Subcutaneous abdominal adipose tissue (tissue), 5 donors: Measurements from ENCODE around the gene ZSWIM1.

Source experiments
- H3K27ac ChIP-seq: one replicate; pipeline ENCODE4 v1.7.0; 2013; ENCODE audit warnings: low read depth, mild to moderate bottlenecking, inconsistent platforms, low read length, moderate library complexity
- H3K27me3 ChIP-seq, 5 donors: one replicate each; pipeline ENCODE4 v1.7.0; 2013; ENCODE audit warnings: low read length in 5 of 5, inconsistent platforms in 1 of 5; ENCODE audit not compliant: control insufficient read depth in 5 of 5, insufficient read depth in 4 of 5
- H3K36me3 ChIP-seq, 5 donors: one replicate each; pipeline ENCODE4 v1.7.0; 2013; ENCODE audit warnings: low read length in 5 of 5; ENCODE audit not compliant: control insufficient read depth in 5 of 5, insufficient read depth in 5 of 5
- H3K4me1 ChIP-seq, 5 donors: one replicate each; pipeline ENCODE4 v1.7.0; 2013; ENCODE audit warnings: low read length in 5 of 5, mild to moderate bottlenecking in 3 of 5, moderate library complexity in 1 of 5; ENCODE audit not compliant: control insufficient read depth in 5 of 5, insufficient read depth in 5 of 5
- H3K4me3 ChIP-seq, 5 donors: one replicate each; pipeline ENCODE4 v1.7.0; 2013; ENCODE audit warnings: low read length in 5 of 5, low read depth in 1 of 5
- H3K9ac ChIP-seq, 5 donors: one replicate each; pipeline ENCODE4 v1.7.0; 2013; ENCODE audit warnings: low read length in 5 of 5, mild to moderate bottlenecking in 4 of 5, moderate library complexity in 3 of 5
- H3K9me3 ChIP-seq, 5 donors: one replicate each; pipeline ENCODE4 v1.7.0; 2013; ENCODE audit warnings: low read length in 5 of 5; ENCODE audit not compliant: control insufficient read depth in 5 of 5
- donor health status: healthy.
- donor health status: healthy.
- donor health status: healthy.
- donor health status: healthy.
- donor health status: healthy.

ZSWIM1 gene

DNA sequence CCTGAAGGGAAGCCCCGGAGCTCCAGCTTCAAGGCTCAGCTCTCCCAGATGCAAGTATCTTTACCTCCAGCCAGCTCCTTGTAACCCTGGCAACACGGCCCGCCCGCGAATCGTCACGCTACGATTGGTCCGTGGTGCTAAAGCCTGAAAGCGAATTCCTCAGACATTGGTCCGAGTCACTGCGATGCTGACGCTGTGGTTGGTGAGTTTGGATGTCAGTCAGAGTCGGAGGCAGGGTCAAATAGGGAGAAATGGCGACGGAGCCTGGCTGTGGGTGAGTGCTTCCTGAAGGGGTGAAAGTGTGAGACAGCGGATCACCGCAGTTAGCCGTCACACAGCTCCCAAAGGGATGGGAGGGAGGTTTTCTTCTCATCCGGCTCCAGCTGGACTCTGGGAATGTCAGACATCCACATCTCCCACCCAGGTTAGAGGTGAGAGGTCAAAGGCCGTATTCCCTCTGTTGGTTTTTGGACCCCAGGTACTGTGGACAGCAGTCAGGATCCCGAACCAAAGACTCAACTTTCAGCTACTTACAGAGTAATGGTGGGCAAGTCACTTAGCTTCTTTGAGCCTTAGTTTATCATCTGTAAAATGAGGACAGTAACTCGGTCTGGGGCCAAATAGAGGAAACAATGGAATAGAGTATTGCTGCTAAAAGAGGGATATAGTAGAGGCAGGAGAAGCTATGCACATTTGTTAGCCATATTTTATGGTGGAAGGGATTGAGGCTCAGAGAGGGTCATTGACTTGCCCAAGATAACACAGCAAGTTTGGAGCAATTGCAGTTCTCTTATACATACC, at the start of gene ZSWIM1:
TSS of gene ZSWIM1 (plus strand) at position 240 of the 801 bp plus-strand sequence. CDS start 1,366 bp downstream, outside the sequence.
- Histone ChIP-seq H3K4me1 (peaks cover 0 to 28% (median 22%) of the 10 kb centered on the region in 5 donors), H3K9ac (peak within 1 kb of the TSS; percentile 78 to 94 (median 92)), H3K9me3 (no peaks in the 10 kb centered on the region), H3K27me3 (no peaks in the 10 kb centered on the region), H3K36me3 (peaks cover 0 to 40% (median 39%) of the 10 kb centered on the region in 5 donors), H3K4me3 (peak within 1 kb of the TSS; percentile 80 to 97 (median 83)), H3K27ac (peak within 1 kb of the TSS; percentile 77)

GRCh38 chr20:45832619-45833018, 48.4 kb upstream of the ZSWIM1 start:
- Histone ChIP-seq H3K27ac (peak overlapping the region; percentile 94), H3K4me1 (peaks cover 7 to 63% (median 52%) of the 10 kb centered on the region in 5 donors), H3K4me3 (peak overlapping the region in 2 of 5 donors; percentile 71 to 72), H3K36me3 (peaks cover 0 to 10% (median 0%) of the 10 kb centered on the region in 5 donors), H3K9me3 (no peaks in the 10 kb centered on the region), H3K9ac (peak overlapping the region in 2 of 5 donors; percentile 58 to 89), H3K27me3 (no peaks in the 10 kb centered on the region)

- H3K27ac ChIP-seq, result peak within 1 kb of the TSS; percentile 94
- H3K4me3 ChIP-seq, result peak within 1 kb of the TSS; percentile 71 to 85 (median 83)
- peaks cover 6 to 58% (median 51%) of the 10 kb centered on the region in 5 donors for H3K4me1 ChIP-seq
- no peaks in the 10 kb centered on the region for H3K27me3 ChIP-seq
- H3K9ac ChIP-seq, result peak within 1 kb of the TSS; percentile 72 to 90 (median 89)
- no peaks in the 10 kb centered on the region for H3K9me3 ChIP-seq
- peaks cover 0 to 10% (median 0%) of the 10 kb centered on the region in 5 donors for H3K36me3 ChIP-seq
Measured at GRCh38 chr20:45833030-45833882, 47.8 kb upstream of the ZSWIM1 start, which contains the start of gene SNX21. TSS of gene SNX21 (plus strand) at chr20:45833799. CDS start at chr20:45833920, 121 bp downstream.

DNA sequence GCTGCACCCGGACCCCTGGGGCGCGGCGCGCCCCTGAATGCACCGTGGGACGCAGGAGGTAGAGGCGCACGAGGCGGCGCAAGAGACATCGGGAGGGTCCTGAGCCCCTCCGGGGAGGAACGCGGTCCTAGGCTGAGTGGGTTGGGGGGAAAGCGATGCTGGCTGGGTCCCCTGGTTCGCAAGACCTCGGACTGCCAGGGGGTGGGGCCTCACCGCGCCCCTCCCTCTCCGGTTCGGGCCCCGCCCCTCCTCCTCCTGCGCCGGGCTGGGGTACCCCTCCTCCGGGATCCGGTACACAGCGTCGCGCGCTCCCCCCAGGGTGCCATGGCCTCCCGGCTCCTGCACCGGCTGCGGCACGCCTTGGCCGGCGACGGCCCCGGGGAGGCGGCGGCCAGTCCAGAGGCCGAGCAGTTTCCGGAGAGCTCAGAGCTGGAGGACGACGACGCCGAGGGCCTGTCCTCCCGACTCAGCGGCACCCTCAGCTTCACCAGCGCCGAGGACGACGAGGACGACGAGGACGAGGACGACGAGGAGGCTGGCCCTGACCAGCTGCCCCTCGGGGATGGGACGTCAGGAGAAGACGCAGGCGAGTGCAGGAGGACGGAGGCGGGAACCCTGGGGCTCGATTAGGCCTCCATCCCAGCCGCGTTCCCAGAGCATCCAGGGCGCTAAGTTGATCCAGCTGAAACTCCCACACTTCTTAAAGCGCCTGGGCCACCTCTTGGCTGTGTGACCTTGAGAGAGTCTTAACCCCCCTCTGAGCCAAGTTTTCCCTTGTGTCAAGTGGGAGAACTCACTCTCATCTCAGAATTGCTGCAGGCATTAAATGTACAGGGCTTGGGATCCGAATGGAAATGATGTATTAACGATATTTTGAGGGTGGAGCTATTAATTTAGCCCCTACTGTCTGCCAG, 46.9 kb upstream of the ZSWIM1 start:
- H3K4me1 ChIP-seq, result peaks cover 6 to 50% (median 45%) of the 10 kb centered on the region in 5 donors
- H3K9ac ChIP-seq, result peak overlapping the region in 4 of 5 donors; percentile 72 to 90 (median 81)
- no peaks in the 10 kb centered on the region for H3K27me3 ChIP-seq
- peaks cover 0 to 13% (median 0%) of the 10 kb centered on the region in 5 donors for H3K36me3 ChIP-seq
- H3K4me3 ChIP-seq, result peak overlapping the region; percentile 71 to 85 (median 83)
- no peaks in the 10 kb centered on the region for H3K9me3 ChIP-seq
- H3K27ac ChIP-seq, result peak overlapping the region; percentile 94

DNA sequence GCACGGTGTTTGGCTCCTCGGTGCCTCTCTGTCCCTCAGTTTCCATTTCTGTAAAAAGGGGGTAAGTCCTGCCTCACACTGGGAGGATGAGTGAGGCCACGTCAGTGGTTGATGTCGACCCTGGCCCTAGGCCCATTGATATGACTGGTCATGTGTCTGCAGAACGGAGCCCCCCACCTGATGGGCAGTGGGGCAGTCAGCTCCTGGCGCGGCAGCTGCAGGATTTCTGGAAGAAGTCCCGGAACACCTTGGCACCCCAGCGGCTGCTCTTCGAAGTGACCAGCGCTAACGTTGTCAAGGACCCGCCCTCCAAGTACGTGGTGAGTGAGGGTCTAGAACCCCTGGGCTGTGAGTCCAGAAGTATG, 46.2 kb upstream of the ZSWIM1 start:
- peaks cover 6 to 50% (median 45%) of the 10 kb centered on the region in 5 donors for H3K4me1 ChIP-seq
- no peaks in the 10 kb centered on the region for H3K27me3 ChIP-seq
- H3K9ac ChIP-seq, result peak overlapping the region; percentile 63 to 90 (median 73)
- H3K27ac ChIP-seq, result peak overlapping the region; percentile 94
- peak overlapping the region; percentile 71 to 85 (median 83) for H3K4me3 ChIP-seq
- H3K9me3 ChIP-seq, result no peaks in the 10 kb centered on the region
- peaks cover 0 to 15% (median 2%) of the 10 kb centered on the region in 5 donors for H3K36me3 ChIP-seq

- Histone ChIP-seq H3K4me1 (peaks cover 6 to 51% (median 45%) of the 10 kb centered on the region in 5 donors), H3K9ac (peak overlapping the region in 4 of 5 donors; percentile 72 to 90 (median 83)), H3K9me3 (no peaks in the 10 kb centered on the region), H3K27me3 (no peaks in the 10 kb centered on the region), H3K4me3 (peak overlapping the region; percentile 71 to 85 (median 83)), H3K27ac (peak overlapping the region; percentile 94), H3K36me3 (peaks cover 2 to 21% (median 7%) of the 10 kb centered on the region in 5 donors)
Measured at GRCh38 chr20:45835329-45835765, 45.7 kb upstream of the ZSWIM1 start.

- H3K27ac ChIP-seq, result peak overlapping the region; percentile 94
- peaks cover 6 to 55% (median 45%) of the 10 kb centered on the region in 5 donors for H3K4me1 ChIP-seq
- peak overlapping the region in 4 of 5 donors; percentile 12 to 90 (median 83) for H3K9ac ChIP-seq
- H3K27me3 ChIP-seq, result no peaks in the 10 kb centered on the region
- peaks cover 2 to 26% (median 11%) of the 10 kb centered on the region in 5 donors for H3K36me3 ChIP-seq
- H3K4me3 ChIP-seq, result peak overlapping the region; percentile 71 to 85 (median 83)
- no peaks in the 10 kb centered on the region for H3K9me3 ChIP-seq
Measured at GRCh38 chr20:45835825-45836224, 45.2 kb upstream of the ZSWIM1 start.

- peaks cover 2 to 36% (median 21%) of the 10 kb centered on the region in 5 donors for H3K36me3 ChIP-seq
Measured at GRCh38 chr20:45836841-45837240, 44.2 kb upstream of the ZSWIM1 start.

More at GRCh38 chr20:45836841-45837240, 44.2 kb upstream of the ZSWIM1 start:
- no peaks in the 10 kb centered on the region for H3K27me3 ChIP-seq
- H3K9ac ChIP-seq, result peak overlapping the region in 3 of 5 donors; percentile 7 to 51 (median 32)
- no peaks in the 10 kb centered on the region for H3K9me3 ChIP-seq
- H3K4me3 ChIP-seq, result peak overlapping the region; percentile 0 to 49 (median 34)
- H3K4me1 ChIP-seq, result peaks cover 6 to 65% (median 47%) of the 10 kb centered on the region in 5 donors
- H3K27ac ChIP-seq, result peak overlapping the region; percentile 94
